HL-60 (cell line): ENCODE data around the gene SLF1.

Experiments used
- DNase-seq, 2 experiments: peaks; one replicate each; pipeline ENCODE4 v3.0.0-alpha.2; 2010 to 2020; ENCODE audit warnings: low read depth in 1 of 2, low spot score in 1 of 2
- H3K27ac ChIP-seq: fragments of 250-450 bp; sonication (Bioruptor Pico); replicated peaks from 2 replicates; pipeline ENCODE4 v1.5.1; 2020; ENCODE audit warnings: mild to moderate bottlenecking, moderate library complexity
- H3K27me3 ChIP-seq: fragments of 250-450 bp; sonication (Bioruptor Pico); 2 replicates; pipeline ENCODE4 v1.5.1; 2021; ENCODE audit warnings: mild to moderate bottlenecking, moderate library complexity; ENCODE audit not compliant: insufficient read depth, poor library complexity, severe bottlenecking
- H3K4me3 ChIP-seq: replicated peaks from 2 replicates; pipeline ENCODE4 v1.5.1; 2011; ENCODE audit warnings: mild to moderate bottlenecking, control low read depth, low read length; ENCODE audit not compliant: insufficient read depth
- GABPA ChIP-seq: IDR thresholded peaks from 2 replicates; pipeline ENCODE4 v1.6.1; 2012; ENCODE audit warnings: low read depth
- POLR2AphosphoS5 ChIP-seq: IDR thresholded peaks from 2 replicates; pipeline ENCODE4 v1.6.1; 2012; ENCODE audit warnings: low read depth
- SPI1 ChIP-seq: IDR thresholded peaks from 2 replicates; pipeline ENCODE4 v1.6.1; 2012; ENCODE audit warnings: low read depth, mild to moderate bottlenecking, borderline replicate concordance
- TF ChIP-seq, protein P1 (sequence below): IDR thresholded peaks from 2 replicates; pipeline ENCODE4 v1.6.1; 2012; ENCODE audit warnings: low read depth; ENCODE audit not compliant: insufficient replicate concordance
- TF ChIP-seq, protein P2 (sequence below): IDR thresholded peaks from one replicate; pipeline ENCODE4 v1.5.1; 2011; ENCODE audit warnings: low read length, control low read depth, inconsistent platforms; ENCODE audit not compliant: insufficient read depth

The SLF1 gene

DNA sequence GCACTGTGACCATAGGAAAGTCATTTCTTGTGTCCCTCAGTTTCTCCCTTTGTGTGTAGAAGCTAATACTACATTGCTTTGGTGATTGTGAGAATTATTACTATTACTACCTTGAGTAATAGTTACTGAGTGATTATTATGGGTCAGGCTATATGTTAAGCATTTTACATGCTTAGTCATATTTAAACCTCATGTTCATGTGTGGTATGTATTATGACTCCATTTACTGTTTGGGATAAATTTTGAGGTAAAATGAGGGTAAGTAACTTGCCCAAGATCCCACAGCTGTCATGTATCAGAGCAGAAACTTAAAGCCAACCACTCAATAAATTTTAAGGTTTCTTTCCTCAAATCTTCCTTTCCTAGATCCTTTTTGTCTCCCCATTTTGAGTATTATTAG lies 28.3 kb downstream of the SLF1 start:
- no peak overlapping the region for H3K27ac ChIP-seq
- H3K27me3 ChIP-seq = no peaks in the 10 kb centered on the region
- TF ChIP-seq, protein P1, sequence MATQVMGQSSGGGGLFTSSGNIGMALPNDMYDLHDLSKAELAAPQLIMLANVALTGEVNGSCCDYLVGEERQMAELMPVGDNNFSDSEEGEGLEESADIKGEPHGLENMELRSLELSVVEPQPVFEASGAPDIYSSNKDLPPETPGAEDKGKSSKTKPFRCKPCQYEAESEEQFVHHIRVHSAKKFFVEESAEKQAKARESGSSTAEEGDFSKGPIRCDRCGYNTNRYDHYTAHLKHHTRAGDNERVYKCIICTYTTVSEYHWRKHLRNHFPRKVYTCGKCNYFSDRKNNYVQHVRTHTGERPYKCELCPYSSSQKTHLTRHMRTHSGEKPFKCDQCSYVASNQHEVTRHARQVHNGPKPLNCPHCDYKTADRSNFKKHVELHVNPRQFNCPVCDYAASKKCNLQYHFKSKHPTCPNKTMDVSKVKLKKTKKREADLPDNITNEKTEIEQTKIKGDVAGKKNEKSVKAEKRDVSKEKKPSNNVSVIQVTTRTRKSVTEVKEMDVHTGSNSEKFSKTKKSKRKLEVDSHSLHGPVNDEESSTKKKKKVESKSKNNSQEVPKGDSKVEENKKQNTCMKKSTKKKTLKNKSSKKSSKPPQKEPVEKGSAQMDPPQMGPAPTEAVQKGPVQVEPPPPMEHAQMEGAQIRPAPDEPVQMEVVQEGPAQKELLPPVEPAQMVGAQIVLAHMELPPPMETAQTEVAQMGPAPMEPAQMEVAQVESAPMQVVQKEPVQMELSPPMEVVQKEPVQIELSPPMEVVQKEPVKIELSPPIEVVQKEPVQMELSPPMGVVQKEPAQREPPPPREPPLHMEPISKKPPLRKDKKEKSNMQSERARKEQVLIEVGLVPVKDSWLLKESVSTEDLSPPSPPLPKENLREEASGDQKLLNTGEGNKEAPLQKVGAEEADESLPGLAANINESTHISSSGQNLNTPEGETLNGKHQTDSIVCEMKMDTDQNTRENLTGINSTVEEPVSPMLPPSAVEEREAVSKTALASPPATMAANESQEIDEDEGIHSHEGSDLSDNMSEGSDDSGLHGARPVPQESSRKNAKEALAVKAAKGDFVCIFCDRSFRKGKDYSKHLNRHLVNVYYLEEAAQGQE = no peak
- TF ChIP-seq POLR2AphosphoS5 = no peak
- TF ChIP-seq, protein P2, sequence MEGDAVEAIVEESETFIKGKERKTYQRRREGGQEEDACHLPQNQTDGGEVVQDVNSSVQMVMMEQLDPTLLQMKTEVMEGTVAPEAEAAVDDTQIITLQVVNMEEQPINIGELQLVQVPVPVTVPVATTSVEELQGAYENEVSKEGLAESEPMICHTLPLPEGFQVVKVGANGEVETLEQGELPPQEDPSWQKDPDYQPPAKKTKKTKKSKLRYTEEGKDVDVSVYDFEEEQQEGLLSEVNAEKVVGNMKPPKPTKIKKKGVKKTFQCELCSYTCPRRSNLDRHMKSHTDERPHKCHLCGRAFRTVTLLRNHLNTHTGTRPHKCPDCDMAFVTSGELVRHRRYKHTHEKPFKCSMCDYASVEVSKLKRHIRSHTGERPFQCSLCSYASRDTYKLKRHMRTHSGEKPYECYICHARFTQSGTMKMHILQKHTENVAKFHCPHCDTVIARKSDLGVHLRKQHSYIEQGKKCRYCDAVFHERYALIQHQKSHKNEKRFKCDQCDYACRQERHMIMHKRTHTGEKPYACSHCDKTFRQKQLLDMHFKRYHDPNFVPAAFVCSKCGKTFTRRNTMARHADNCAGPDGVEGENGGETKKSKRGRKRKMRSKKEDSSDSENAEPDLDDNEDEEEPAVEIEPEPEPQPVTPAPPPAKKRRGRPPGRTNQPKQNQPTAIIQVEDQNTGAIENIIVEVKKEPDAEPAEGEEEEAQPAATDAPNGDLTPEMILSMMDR = no peak
- TF ChIP-seq GABPA = no peak
- no peak for TF ChIP-seq SPI1
- no peak for DNase-seq
- no peak overlapping the region for H3K4me3 ChIP-seq

DNA sequence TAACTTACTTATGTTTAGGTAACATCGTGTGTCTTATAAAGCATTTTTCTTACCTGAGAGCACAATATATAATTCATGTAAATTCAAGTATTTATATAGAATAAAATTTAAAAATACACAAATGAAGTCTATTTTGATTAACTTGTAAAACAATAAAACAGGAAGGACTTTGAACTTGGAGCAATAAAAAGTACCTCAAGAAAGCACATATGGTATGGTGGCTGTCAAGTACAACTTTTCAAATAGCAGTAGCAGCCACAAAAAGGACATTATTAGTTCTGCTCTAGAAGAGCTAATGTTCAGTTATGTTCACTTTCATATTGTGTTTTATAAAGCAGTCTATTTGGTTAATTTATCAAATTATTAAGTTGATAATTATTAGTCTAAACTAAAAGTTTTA lies 31.4 kb downstream of the SLF1 start:
- Histone ChIP-seq H3K27me3 (no peaks in the 10 kb centered on the region), H3K27ac (no peak overlapping the region), H3K4me3 (no peak overlapping the region)
- TF ChIP-seq, protein P1 = no peak
- TF ChIP-seq POLR2AphosphoS5 (no peak), SPI1 (no peak), GABPA (no peak)
- TF ChIP-seq, protein P2 = no peak
- DNase-seq = no peak

DNA sequence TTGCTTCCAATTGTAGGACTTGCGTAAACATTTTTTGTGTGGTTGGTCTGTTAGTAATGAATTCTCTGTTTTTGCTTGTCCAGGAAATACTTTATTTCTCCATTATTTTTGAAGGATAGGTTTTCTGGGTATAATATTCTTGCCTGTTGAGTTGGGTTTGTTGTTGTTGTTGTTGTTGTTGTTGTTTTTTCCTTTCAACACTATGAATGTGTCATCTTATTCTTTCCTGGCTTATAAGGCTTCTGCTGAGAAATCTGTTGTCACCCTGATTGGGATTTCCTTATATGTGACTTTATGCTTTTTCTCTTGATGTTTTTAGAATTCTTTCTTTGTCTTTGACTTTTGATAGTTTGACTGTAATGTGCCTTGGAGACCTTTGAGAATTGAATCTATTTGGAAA lies 39.8 kb downstream of the SLF1 start:
- Histone ChIP-seq H3K27me3 (no peaks in the 10 kb centered on the region), H3K4me3 (no peak overlapping the region), H3K27ac (no peak overlapping the region)
- no peak for DNase-seq
- TF ChIP-seq, protein P1 = no peak
- TF ChIP-seq POLR2AphosphoS5 (no peak), SPI1 (no peak), GABPA (no peak)
- TF ChIP-seq, protein P2 = no peak
